ENCODE data around the gene IDH3B. TPM values are rescaled to one million over a fixed set of nuclear protein-coding genes. Genes with fewer than 3 reads are reported as not detected.

The IDH3B gene
- total RNA-seq, 1 donor from 2014 or later = 103 TPM

DNA sequence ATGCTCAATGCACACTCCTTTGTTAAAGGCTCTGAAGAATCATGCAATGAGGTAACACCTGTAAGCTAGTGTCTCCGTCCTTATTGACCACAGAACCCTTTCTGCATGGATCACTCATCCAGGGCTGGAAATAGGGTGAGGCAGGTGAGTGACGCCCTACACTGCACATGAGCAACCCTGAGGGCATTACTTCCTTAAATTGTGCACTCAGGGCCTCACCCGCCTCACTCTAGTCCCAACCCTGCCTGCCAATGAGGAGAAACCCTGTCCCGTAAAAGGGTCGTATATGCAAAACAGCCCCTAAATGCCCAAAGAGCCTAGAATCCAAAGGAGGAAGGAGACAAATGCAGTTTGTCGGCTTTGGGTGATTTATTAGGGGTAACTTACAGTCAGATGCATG, 45.2 kb downstream of the IDH3B start:
- TF ChIP-seq, protein P1, sequence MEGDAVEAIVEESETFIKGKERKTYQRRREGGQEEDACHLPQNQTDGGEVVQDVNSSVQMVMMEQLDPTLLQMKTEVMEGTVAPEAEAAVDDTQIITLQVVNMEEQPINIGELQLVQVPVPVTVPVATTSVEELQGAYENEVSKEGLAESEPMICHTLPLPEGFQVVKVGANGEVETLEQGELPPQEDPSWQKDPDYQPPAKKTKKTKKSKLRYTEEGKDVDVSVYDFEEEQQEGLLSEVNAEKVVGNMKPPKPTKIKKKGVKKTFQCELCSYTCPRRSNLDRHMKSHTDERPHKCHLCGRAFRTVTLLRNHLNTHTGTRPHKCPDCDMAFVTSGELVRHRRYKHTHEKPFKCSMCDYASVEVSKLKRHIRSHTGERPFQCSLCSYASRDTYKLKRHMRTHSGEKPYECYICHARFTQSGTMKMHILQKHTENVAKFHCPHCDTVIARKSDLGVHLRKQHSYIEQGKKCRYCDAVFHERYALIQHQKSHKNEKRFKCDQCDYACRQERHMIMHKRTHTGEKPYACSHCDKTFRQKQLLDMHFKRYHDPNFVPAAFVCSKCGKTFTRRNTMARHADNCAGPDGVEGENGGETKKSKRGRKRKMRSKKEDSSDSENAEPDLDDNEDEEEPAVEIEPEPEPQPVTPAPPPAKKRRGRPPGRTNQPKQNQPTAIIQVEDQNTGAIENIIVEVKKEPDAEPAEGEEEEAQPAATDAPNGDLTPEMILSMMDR (IDR thresholded peaks at IDR 0.05; ENCODE audit: insufficient read depth, low read length, severe bottlenecking) = no peak
- Histone ChIP-seq H3K27me3 (ENCODE audit: control insufficient read depth, insufficient read depth, low read length) (no peaks in the 10 kb centered on the region), H3K4me3 (ENCODE audit: low read depth, low read length) (no peak overlapping the region), H3K36me3 (ENCODE audit: control insufficient read depth, insufficient read depth, low read length) (no peaks in the 10 kb centered on the region)
- no peak for FAIRE-seq
- DNase-seq (ENCODE audit: low read depth) = no peak

DNA sequence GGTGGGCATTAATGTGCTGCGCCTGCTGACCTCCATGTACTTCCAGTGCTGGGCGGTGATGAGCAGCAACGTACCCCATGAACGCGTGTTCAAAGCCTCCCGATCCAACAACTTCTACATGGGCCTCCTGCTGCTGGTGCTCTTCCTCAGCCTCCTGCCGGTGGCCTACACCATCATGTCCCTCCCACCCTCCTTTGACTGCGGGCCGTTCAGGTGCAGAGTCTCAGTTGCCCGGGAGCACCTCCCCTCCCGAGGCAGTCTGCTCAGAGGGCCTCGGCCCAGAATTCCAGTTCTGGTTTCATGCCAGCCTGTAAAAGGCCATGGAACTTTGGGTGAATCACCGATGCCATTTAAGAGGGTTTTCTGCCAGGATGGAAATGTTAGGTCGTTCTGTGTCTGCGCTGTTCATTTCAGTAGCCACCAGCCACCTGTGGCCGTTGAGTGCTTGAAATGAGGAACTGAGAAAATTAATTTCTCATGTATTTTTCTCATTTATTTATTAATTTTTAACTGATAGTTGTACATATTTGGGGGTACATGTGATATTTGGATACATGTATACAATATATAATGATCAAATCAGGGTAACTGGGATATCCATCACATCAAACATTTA, 46.8 kb downstream of the IDH3B start:
- FAIRE-seq (no peak), DNase-seq (ENCODE audit: low read depth) (no peak)
- no peaks in the 10 kb centered on the region for H3K27me3 ChIP-seq (ENCODE audit: control insufficient read depth, insufficient read depth, low read length)

DNA sequence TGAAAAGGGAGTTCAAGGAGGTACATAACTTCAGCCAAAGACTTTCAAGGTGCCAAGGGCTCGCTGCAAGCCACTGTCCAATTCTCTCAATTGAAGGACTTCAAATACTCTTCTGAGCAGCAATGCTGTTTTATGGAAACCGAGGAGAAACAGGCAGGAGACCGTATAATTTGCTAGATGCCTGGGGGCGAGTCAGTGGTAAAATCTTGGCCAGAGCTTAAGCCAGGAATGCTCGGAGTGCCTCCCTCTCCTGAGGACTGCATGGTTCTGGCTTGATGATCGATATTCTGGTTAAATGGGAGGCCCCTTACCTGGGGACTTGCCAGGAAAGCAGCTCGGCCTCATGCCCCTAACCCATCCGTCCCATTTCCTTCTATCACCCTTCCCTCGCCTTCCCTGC, 47.4 kb downstream of the IDH3B start:
- FAIRE-seq = no peak
- H3K27me3 ChIP-seq (ENCODE audit: control insufficient read depth, insufficient read depth, low read length) = no peaks in the 10 kb centered on the region

More for the DNA sequence above, 46.8 kb downstream of the IDH3B start:
- TF ChIP-seq, protein P1 (IDR thresholded peaks at IDR 0.05; ENCODE audit: insufficient read depth, low read length, severe bottlenecking) = no peak
- H3K36me3 ChIP-seq (ENCODE audit: control insufficient read depth, insufficient read depth, low read length) = no peaks in the 10 kb centered on the region
- no peak overlapping the region for H3K4me3 ChIP-seq (ENCODE audit: low read depth, low read length)

DNA sequence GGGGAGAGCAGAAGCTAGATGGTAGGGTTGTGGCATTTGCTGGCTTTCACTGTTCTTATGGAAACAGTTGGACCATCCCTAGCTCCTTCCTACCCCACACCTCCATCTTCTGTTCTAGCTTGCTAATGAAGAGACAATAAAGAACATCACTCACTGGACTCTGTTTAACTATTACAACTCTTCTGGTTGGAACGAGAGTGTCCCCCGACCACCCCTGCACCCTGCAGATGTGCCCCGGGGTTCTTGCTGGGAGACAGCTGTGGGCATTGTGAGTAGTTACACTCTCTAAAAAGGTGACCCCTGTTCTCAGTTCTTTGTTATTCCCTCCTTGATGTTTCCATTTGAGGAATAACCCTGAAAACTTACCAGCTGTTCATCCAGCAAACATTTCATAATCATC, 51.9 kb downstream of the IDH3B start:
- FAIRE-seq = no peak
- H3K27me3 ChIP-seq (ENCODE audit: control insufficient read depth, insufficient read depth, low read length) = no peaks in the 10 kb centered on the region
- TF ChIP-seq, protein P1 (IDR thresholded peaks at IDR 0.05; ENCODE audit: insufficient read depth, low read length, severe bottlenecking) = no peak
- DNase-seq (ENCODE audit: low read depth) = no peak
- H3K36me3 ChIP-seq (ENCODE audit: control insufficient read depth, insufficient read depth, low read length) = no peaks in the 10 kb centered on the region
- H3K4me3 ChIP-seq (ENCODE audit: low read depth, low read length) = no peak overlapping the region

More for the DNA sequence above, 47.4 kb downstream of the IDH3B start:
- Histone ChIP-seq H3K4me3 (ENCODE audit: low read depth, low read length) (no peak overlapping the region), H3K36me3 (ENCODE audit: control insufficient read depth, insufficient read depth, low read length) (no peaks in the 10 kb centered on the region)
- TF ChIP-seq, protein P1 (IDR thresholded peaks at IDR 0.05; ENCODE audit: insufficient read depth, low read length, severe bottlenecking) = no peak
- no peak for DNase-seq (ENCODE audit: low read depth)

DNA sequence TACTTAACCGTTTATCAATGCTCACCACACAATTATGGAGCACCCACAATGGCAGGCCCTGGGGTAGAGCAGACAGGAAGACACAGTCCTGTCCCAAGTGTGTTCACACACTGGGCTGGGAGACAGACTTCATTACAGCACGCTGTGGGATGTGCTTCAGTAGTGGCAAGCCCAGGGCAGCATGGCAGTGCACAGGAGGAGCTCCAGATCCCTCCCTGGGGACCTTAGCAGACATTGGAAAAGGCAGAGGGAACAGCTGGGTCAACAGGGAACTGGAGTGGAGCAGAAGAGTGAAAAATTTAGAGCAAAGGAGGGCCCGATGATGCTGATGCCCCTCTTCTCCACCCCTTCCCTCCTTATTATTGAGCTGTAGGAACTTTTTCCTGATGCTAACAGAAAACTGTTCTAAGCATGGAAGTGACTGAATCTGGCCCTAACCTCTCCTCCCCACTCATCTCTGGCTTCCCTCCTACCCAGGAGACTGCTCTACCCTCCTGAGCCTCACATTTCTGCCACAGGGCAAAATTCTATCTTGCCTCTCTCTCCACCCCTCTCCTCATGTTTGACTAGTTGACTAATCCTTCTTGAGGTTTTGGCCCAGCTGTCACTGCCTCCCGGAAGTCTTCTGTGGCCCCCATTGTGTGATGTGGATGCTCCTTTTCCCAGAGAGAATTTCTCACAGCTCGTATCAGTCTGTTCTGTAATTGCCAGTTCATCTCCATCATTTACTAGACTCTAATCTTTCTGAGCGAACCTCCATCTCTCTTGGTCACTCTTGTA, 52.9 kb downstream of the IDH3B start:
- no peak overlapping the region for H3K4me3 ChIP-seq (ENCODE audit: low read depth, low read length)
- FAIRE-seq (no peak), DNase-seq (ENCODE audit: low read depth) (no peak)
- H3K36me3 ChIP-seq (ENCODE audit: control insufficient read depth, insufficient read depth, low read length) = no peaks in the 10 kb centered on the region
- TF ChIP-seq, protein P1 (IDR thresholded peaks at IDR 0.05; ENCODE audit: insufficient read depth, low read length, severe bottlenecking) = no peak
- H3K27me3 ChIP-seq (ENCODE audit: control insufficient read depth, insufficient read depth, low read length) = no peaks in the 10 kb centered on the region

All from bronchial epithelial cell (primary cell).